EL (cell line): ENCODE measurements around the gene MTHFD2L.
A peak's percentile ranks its signal among the peaks of the same experiment; 100 is the strongest.
"Not testable (repeated sequence)": the region's sequence is repeated elsewhere in the genome, so short reads cannot be mapped to it uniquely, and the experiment has no call there.

Source experiments
- DNase-seq: peaks from one replicate; pipeline ENCODE4 v3.0.0-alpha.2; 2016

Gene MTHFD2L

DNA sequence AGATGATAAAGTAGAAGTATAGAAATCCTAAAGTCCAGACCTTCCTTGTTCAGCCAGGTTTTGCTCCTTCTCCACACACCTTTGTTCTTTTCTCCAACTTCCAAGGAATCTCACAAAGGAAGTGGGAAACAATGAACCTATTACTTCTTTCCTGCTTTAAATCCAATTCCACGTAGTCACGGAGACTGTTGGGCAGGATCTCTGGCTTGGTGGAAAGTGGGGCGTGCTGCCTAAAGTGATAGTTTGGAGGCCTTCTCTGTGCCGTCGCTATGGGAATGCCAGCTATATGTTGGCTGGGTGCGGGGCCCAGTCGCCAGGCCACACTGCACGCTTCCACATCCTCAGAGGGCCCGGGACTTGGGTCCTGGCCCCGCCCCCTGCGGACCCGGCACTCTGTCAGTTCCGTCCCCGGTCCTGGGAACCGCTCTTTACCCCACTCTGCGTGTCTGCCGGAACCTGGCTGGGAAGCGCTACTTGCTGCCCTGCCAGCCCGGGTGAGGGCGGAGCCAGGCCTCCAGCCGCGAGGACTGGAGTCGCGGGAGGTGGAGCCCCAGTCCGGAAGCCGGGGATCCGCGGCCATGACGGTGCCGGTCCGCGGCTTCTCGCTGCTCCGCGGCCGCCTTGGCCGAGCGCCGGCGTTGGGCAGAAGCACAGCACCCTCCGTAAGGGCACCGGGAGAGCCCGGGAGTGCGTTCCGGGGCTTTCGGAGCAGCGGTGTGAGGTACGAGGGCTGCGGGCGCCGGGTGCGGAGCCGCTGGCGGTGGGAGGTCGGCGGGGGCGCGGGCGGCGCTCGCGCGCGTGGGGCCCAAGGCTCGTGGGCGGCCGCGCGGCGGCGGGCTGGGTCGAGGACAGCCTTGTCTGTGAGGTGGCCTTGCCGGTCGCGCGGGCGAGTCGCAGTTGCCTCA lies at the start of gene MTHFD2L:
Gene MTHFD2L (plus strand): TSS at position 558 of the 905 bp plus-strand sequence. CDS start 21 bp downstream, at position 579.
- peak; percentile 97 for DNase-seq

DNA sequence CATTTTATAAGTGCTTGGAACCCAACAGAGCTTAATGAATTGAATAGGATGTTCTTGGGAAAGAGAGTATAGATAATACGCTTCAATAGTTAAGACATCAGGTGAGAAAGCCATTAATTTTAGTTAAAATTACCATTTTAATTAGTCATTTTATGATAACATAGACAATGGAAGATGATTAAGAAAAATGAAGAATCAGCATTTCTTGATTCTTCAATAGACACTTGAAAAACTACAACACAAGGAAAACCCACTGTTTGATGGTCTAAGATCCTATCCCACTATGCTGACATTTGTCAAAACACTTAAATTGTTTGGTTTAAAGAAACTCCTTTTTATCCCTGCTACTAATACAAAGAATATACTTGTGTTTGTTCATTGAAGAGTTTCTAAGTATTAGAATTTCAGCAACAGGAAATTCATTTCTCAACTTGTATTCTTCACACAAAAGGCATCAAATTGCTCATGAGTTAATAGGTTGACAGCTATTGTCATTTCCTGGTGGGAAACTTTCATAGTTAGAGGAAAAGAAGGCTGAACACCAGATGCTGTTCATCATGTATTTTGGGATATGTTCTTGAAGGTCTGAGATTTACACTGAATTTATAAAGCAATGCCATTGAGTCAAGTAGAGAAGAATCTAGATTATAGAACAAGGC lies 49.3 kb upstream of the MTHFD2L start:
- DNase-seq, result no peak

DNA sequence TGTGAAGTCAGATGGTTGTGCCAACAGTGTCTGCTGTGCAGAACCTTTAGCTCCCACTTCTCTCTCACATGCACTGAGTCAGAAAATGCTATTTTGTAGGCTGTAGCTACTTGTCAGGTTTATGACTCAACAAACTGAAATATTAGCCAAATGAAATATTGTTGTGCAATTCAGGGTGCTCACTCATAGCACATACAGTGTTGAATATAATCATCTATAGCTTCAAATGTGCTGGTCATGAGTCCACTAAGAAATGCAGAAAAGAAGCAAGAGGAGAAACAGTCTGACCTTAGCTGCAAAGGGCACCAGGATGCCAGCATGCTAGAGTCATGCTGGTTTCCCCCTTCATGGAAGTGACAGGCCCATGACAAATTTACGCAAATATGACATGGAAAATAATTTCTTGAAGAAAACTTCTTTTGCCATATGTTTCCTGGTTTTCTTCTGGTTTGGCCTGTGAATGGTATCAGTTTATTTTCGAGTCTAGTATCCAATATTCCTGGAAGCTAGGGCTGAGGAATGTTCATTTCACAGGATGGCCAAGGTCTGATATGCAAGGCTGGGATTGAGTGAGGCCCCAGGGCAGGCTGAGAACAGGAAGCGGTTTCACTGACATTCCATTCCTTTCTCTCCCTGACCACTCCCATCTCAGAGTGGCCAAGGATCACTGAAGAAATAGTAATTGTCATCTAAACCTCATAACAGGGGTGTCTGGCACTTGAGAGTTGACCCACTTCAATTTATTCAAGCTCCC lies 48.6 kb upstream of the MTHFD2L start:
- DNase-seq, result peak; percentile 97

DNA sequence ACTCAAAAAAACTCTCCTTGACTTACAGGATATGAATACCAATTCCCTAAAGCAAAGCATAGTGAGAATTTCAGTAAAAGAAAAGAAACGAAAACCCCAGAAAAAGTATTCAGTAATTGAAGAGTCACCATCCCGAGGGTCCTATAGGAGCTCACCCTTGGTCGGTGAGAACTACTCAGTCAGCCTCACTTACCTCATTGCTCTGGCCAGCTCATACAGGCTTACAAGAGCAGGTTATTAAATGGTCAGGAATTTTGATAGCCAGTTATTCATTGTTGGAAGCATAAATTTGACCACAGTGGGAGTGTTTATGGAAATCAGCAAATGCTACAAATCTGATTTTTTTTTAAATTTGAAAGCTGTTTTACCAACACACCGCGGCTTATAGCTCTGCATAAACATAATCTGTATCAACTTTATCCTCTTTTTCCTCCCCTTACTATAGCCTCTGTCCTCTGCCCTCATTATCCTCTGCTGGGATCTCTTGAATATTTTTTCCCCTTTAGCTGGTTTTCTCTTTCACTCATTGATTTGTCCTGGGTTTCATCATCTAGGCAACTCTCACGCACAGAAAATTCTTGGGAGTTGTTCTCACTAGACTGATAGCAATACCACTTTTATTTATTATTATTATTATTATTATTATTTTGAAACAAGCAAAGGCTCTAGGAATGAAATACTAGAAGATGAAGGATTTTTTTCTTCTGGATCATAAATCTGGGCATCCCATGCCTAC lies 47.9 kb upstream of the MTHFD2L start:
- DNase-seq, result peak; percentile 90

DNA sequence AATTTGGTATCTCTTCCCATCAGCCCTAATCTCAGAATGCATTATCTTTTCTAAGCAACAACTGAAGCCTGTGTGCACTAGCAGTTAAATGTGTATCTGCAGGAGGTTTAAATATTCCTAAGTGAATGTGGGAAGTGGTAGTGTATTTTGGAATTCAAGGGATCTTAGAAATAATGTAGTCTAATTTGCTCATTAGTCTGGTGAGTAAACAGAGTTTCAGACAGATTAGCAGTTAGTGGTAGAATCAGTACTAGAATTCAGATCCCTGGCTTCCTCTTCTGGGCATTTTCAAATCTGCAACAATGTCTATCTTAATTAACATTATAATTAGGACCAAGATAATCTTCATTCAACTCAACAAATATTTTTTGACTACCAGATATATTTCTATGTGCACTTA lies 47.2 kb upstream of the MTHFD2L start:
- DNase-seq, result no peak

DNA sequence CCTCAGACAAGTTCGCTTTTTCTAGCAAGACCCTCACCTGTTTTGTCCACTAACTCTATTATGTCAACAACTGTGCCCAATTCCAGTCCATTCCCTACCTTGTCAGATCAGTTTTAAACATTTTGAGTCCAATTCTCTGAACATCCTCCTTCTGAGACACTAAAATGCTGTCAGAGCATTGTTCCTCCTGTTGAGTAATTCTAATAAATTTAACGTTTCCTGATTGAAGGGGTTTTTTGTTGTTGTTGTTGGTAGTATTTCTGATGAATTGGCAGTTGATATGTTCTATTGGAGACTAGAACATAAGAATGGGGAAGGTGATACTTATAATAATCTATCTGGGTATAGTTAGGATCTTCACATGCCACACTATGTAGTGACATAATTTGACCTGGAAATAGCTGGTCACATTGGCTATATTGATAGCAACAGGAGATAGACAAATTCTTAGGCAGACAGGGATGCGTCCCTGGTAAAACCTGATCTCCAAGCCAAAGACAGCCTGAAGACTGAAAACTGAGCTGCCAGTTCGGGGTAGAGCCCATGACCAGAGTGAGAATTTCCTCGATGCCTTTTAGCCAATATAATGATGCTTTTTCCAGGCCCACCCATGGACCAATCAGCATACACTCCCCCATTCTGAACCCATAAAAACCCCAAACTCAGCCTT lies 46.5 kb upstream of the MTHFD2L start:
- no peak for DNase-seq

DNA sequence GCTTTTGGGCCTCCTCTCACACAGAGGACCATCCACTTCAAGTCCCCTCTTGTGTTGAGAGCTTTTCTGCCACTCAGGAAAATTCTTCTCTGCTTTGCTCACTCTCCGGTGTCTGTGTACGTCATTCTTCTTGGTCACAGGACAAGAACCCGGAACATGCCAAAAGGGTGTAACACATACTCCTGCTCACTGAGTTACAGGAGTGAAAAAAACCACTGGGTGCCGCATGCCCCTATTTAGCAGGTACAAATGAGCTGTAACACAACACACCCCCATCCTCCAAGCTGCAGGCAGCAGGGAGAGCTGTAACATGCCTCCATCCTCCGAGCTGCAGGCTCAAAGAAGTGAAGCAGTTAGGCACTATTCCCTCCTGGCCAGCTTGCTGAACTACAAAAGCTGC lies 45.9 kb upstream of the MTHFD2L start:
- peak; percentile 41 for DNase-seq

DNA sequence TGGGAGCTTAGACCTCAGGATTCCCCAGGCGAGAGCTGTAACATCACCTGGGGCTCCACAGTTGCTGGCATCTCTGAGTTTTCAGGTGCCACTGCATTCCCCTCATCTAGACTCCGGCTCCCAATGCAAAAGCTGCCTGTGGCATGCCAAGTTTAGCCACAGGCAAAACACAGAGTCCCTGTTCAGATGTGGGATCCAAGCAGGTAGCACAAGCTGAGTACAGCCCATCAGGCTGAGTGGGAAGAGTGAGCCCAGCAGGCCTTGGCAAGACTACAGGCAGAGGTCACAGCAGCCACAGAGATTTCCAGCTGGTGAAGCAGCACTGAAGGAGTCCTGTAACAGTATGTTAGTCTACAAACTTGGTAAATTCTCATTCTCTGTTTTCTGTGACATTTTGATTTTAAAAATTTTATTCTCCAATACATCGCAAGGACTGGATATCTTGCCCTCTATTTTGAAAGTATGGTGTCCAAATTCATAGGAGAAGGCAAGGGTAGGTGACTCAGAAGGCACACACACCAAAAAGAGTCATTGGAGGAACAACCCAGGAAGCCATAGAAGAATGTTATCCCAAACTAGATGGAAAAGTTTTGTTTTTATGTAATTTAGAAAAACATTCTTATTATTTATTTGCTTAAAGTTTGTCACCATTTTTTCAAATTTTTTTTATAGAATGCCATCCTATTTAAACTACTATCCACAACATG lies 45.4 kb upstream of the MTHFD2L start:
- peak; percentile 25 for DNase-seq

DNA sequence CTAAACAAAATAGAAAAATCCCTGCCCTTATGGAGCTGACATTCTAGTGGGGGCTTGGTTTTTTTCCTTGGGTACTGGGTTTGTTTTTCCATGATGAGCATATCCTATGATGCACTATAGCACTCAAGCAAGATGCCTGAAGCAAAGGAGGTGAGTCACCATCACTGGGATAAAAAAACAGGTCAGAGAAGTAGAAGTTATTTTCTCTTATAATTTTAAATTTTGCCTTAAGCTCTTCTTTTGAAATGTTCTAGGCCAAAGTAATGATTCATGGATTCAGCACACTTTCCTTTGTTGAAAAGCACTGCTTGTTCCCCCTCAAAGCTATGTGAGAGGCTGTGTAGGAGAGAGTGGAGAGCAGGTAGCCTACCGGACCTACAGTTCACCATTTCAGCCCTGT lies 43.7 kb upstream of the MTHFD2L start:
- DNase-seq, result peak; percentile 83

DNA sequence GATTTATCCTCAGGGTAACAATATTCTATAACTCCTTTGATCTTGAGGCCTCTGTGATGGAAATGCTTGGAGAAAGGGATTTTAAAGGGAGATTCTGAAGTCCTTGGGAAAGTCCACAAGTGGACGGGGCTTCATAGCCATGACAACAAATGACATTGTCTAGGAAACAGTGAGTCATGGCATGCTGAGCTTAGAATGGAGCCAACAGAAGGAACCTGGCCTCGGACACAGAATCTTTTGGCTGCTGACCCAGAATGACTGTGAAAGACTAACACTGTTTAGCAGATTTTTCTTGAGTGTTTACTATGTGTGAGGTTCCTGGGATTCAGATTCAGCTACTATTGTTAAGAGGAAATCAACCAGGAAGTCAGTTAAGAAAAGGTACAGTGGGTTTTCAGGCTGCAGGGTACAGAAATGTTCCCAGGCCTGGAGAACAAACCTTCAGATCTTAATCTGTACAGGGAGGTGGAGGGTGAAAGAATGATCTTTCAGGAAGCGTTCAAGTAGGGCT lies 40.8 kb upstream of the MTHFD2L start:
- DNase-seq, result peak; percentile 76

DNA sequence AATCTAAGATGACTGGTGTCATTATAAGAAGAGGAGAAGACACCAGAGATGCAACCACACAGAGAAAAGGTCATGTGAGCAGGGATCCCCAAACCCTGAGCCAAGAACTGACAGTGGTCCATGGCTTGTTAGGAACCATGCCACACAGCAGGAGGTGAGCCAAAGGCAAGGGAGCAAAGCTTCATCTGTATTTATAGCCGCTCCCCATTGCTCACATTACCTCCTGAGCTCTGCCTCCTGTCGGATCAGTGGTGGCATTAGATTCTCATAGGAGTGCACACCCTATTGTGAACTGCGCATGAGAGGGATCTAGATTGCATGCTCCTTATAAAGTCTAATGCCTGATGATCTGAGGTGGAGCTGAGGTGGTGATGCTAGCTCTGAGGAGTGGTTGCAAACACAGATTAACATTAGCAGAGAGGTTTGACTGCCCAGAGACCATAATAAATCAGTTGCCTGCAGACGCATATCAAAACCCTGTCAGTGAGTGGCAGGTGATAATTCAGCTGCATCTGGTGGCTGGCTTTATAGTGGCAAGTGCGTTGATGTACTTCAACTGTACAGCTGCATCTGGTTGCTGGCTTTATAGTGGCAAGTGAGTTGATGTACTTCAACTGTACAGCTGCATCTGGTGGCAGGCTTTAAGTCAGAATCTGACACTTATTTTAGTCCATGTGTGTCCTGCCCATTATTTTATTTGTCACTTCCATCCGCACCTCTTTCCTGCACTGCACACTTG lies 39.1 kb upstream of the MTHFD2L start:
- no peak for DNase-seq

DNA sequence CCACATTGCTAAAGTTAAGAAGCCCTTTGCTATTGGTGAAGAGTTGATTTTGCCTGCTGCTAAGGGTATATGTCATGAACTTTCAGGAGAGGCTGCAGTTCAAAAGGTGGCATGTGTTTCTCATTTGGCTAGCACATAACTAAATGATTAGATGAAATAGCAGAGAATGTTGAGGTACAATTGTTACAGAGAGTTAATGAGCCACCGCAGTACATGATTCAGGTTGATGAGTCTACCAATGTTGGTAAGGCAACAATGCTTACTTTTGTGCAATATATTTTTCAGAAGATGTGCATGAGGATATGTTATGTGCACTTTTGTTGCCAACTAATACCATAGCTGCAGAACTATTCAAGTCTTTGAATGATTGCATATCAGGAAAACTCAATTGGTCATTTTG lies 37.8 kb upstream of the MTHFD2L start:
- DNase-seq, result no peak

DNA sequence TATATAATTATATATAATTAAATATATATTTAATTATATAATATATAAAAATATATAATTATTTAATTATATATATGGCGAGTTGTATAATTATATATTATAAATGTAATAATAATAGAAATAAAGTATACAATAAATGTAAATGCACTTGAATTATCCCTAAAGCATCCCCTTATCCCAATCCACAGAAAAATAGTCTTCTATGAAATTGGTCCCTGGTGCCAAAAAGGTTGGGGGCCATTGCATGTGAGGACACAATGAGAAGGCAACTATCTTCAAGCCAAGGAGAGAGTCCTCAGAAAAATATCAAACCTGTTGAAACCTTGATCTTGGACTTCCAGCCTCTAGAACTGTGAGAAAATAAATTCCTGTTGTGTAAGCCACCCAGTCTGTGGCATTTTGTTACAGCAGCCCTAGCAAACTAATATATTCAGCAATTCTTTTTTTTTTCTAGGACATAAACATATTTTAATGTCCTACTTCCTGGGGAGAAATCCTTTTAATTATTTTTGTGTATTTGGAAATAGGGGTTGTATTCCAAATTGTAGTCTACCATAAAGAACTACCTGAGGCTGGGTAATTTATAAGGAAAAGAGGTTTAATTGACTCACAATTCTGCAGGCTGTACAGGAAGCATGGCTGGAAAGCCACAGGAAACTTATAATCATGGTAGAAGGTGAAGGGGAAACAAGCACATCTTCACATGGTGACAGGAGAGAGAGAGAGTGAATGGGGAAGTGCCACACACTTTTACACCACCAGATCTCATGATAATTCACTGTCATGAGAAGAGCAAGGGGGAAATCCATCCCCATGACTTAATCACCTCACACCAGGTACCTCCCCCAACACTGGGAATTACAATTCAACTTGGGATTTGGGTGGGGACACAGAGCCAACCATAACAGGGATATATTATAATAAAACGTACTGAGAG lies 36.0 kb upstream of the MTHFD2L start:
- no peak for DNase-seq

DNA sequence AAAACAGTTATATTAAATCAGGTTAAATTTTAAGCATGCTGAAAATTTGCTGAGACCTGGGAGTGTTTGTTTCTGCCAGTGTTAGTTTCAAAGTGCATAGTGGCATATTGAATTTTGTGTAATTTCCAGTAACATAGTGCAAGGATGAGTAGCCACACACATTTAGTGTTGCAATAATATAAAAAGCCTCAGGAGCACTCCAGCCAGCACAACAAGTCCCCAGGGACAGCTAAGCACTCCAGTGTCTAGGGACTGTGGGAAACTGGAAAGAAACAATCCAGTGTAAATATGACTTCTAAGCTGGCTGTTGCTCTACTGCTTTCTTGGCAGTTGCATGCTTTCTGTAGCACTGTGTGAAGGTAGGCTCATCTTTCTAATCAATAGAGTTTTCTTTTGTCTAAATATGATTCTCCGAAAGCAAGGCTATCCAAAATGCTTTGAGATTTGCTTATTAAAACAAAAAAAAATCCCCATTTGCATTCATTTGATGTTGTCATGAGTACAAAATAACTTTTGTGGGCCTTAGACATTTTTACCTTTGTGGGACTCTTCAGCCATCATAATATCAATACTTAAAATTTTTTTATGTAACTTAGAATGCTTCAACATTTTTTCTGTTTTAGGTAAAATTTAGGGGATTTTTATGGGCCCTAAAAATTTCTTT lies 34.7 kb upstream of the MTHFD2L start:
- peak; percentile 22 for DNase-seq

DNA sequence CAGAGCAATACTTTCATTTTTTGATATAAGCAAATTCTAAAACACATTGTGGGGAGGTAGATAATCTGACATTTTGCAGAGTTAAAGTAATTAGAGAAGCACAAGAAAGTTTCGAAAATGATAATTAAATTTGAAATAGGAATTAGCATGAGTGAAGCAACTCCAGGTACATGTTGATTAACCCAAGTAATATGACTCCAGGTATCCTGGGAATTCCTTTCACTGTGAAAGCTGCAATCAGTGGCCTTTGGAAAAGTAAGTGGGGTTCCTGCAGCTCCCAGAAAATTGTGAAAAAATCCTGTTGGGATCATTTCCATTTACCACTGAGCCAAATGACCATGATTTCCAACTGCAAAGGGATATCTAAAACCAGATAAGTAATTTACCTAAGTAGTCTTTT lies 32.9 kb upstream of the MTHFD2L start:
- DNase-seq, result no peak

DNA sequence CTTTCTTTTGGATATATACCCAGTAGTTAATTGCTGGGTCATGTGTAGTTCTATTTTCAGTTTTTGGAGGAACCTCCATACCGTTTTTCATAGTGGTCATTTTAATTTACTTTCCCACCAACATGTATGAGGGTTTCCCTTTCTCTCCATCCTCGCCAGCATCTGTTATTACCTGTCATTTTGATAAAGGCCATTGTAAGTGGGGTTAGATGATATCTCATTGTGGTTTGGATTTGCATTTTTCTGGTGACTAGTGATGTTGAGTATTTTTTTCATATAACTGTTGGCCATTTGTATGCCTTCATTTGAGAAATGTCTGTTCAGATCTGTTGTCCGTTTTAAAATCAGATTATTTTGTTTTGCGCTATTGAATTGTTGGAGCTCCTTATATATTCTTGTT lies 30.2 kb upstream of the MTHFD2L start:
- DNase-seq, result no peak

DNA sequence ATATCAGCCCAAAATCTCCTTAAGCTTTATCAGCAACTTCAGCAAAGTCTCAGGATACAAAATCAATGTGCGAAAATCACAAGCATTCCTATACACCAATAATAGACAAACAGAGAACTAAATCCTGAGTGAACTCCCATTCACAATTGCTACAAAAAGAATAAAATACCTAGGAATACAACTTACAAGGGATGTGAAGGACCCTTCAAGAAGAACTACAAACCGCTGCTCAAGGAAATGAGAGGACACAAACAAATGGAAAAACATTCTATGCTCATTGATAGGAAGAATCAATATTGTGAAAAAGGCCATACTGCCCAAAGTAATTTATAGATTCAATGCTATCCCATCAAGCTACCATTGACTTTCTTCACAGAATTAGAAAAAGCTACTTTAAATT lies 27.1 kb upstream of the MTHFD2L start:
- not testable (repeated sequence) for DNase-seq

DNA sequence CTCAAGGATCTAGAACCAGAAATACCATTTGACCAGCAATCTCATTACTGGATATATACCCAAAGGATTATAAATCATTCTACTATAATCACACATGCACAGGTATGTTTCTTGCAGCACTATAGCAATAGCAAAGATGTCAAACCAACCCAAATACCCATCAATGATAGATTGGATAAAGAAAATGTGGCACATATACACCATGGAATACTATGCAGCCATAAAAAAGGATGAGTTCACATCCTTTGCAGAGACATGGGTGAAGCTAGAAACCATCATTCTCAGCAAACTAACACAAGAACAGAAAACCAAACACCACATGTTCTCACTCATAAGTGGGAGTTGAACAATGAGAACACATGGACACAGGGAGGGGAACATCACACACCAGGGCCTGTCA lies 25.7 kb upstream of the MTHFD2L start:
- not testable (repeated sequence) for DNase-seq

DNA sequence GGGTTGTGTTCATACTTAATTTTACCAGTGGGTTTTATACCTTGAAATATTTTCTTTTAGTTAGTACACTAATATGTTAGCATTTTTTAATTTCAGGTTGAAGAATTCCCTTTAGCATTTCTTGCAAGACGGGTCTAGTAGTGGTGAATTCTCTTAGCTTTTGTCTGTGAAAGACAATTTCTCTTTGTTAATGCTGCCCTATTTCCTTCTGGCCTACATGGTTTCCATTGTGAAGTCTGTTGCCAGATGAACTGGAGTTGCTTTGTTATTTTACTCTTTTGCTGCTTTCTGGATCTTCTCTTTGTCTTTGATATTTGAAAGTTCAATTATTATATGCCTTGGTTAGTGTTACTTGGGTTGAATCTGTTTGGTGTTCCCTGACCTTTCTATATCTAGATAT lies 25.0 kb upstream of the MTHFD2L start:
- DNase-seq, result no peak
